A549 (cell line): ENCODE data around the gene CCL20. TPM values are rescaled to one million over a fixed set of nuclear protein-coding genes. Genes with fewer than 3 reads are reported as not detected.

Experiments used
- ATAC-seq, 2 experiments: fragments of 200-7000 bp in 1 of 2; fragments of >200 bp in 1 of 2; cut with Nextera tagmentation in 1 of 2; cut with Tn5 transposase in 1 of 2; 3 replicates each; pipeline versions ENCODE4 v1.8.0 to v1.9.1; 2018 to 2020; ENCODE audit warnings: mild to moderate bottlenecking in 1 of 2, moderate library complexity in 1 of 2
- CTCF ChIA-PET: fragments of 300-600 bp; sonication (Branson Sonifier 250); formaldehyde crosslinking; extraction: SDS; loops from one replicate; lab custom pipeline; 2021; ENCODE audit warnings: antibody characterized with exemption, inconsistent platforms; lab: Yijun Ruan, JAX
- POLR2A ChIA-PET: fragments of 350-600 bp; formaldehyde crosslinking; extraction: SDS; loops from one replicate; lab custom pipeline; 2021; ENCODE audit warnings: antibody characterized with exemption, inconsistent platforms; lab: Yijun Ruan, JAX
- DNase-seq, 2 experiments: peaks; one replicate each; pipeline versions ENCODE4 v3.0.0 to v3.0.0-alpha.2; 2011 to 2016; ENCODE audit warnings: low read depth in 1 of 2, low spot score in 1 of 2
- FAIRE-seq: peaks from 2 replicates; lab custom pipeline; 2011; peaks lifted over from hg19 to GRCh38; lab: Jason Lieb, UNC
- H3K27ac ChIP-seq, 2 experiments: fragments of >200 bp; sonication (Bioruptor Twin); formaldehyde crosslinking; 3 replicates each; pipeline ENCODE4 v1.5.1; 2016 to 2017
- H3K4me1 ChIP-seq: fragments of >200 bp; sonication (Bioruptor Twin); formaldehyde crosslinking; 3 replicates; pipeline ENCODE4 v1.6.1; 2016
- H3K4me2 ChIP-seq: fragments of >200 bp; sonication (Bioruptor Twin); formaldehyde crosslinking; 3 replicates; pipeline ENCODE4 v1.6.1; 2016
- H3K4me3 ChIP-seq: fragments of >200 bp; sonication (Bioruptor Twin); formaldehyde crosslinking; 3 replicates; pipeline ENCODE4 v1.5.1; 2016
- H3K9me3 ChIP-seq: fragments of >200 bp; sonication (Bioruptor Twin); formaldehyde crosslinking; 3 replicates; pipeline ENCODE4 v1.6.1; 2016
- ATOH8 ChIP-seq: fragments of 250-450 bp; sonication (Bioruptor Pico); IDR thresholded peaks from 2 replicates; pipeline ENCODE4 v1.5.0; 2020; ENCODE audit warnings: low read depth, mild to moderate bottlenecking, moderate library complexity
- CBX8 ChIP-seq: fragments of 200-600 bp; sonication (generic); IDR thresholded peaks from 2 replicates; pipeline ENCODE4 v1.6.1; 2016
- ESRRA ChIP-seq: fragments of 150-350 bp; IDR thresholded peaks from 2 replicates; pipeline ENCODE4 v1.6.1; 2014; ENCODE audit warnings: mild to moderate bottlenecking, low read length, borderline replicate concordance
- HMGXB4 ChIP-seq: fragments of 250-450 bp; sonication (Bioruptor Pico); IDR thresholded peaks from 2 replicates; pipeline ENCODE4 v1.5.0; 2021; ENCODE audit warnings: mild to moderate bottlenecking, moderate library complexity, borderline replicate concordance
- HOXB13 ChIP-seq: fragments of 250-450 bp; sonication (Bioruptor Pico); IDR thresholded peaks from 2 replicates; pipeline ENCODE4 v1.5.0; 2020; ENCODE audit warnings: low read depth, mild to moderate bottlenecking, moderate library complexity
- KDM1A ChIP-seq: fragments of 200-600 bp; sonication (generic); IDR thresholded peaks from 2 replicates; pipeline ENCODE4 v1.6.1; 2016; ENCODE audit warnings: low read depth, mild to moderate bottlenecking
- MAFK ChIP-seq: fragments of 450-650 bp; IDR thresholded peaks from 2 replicates; pipeline ENCODE4 v1.6.1; 2014; ENCODE audit not compliant: partially characterized antibody
- MAZ ChIP-seq: fragments of 150-350 bp; IDR thresholded peaks from 2 replicates; pipeline ENCODE4 v1.6.1; 2014; ENCODE audit warnings: antibody characterized with exemption, low read depth, low read length, borderline replicate concordance
- MYC ChIP-seq: IDR thresholded peaks from 2 replicates; pipeline ENCODE4 v1.6.1; 2012; ENCODE audit warnings: mild to moderate bottlenecking, inconsistent platforms, low read length, improper control_type of control experiment, borderline replicate concordance
- NPAS2 ChIP-seq: fragments of 250-450 bp; sonication (Bioruptor Pico); IDR thresholded peaks from 2 replicates; pipeline ENCODE4 v1.8.0; 2022; ENCODE audit warnings: mild to moderate bottlenecking, moderate library complexity, borderline replicate concordance
- RAD21 ChIP-seq, 2 experiments: fragments of >200 bp in 1 of 2; sonication (Bioruptor Twin) in 1 of 2; formaldehyde crosslinking in 1 of 2; IDR thresholded peaks in 1 of 2; conservative IDR thresholded peaks in 1 of 2; 2 replicates in 1 of 2; 3 replicates in 1 of 2; pipeline ENCODE4 v1.6.1; 2012 to 2018; ENCODE audit warnings: inconsistent platforms in 1 of 2
- RARB ChIP-seq: fragments of 250-450 bp; sonication (Bioruptor Pico); IDR thresholded peaks from 2 replicates; pipeline ENCODE4 v1.8.0; 2021; ENCODE audit warnings: mild to moderate bottlenecking, moderate library complexity
- REST ChIP-seq: fragments of 200-600 bp; sonication (generic); IDR thresholded peaks from 2 replicates; pipeline ENCODE4 v1.6.1; 2016; ENCODE audit warnings: antibody characterized with exemption, mild to moderate bottlenecking, moderate library complexity
- TP53 ChIP-seq: fragments of 250-450 bp; sonication (Bioruptor Pico); IDR thresholded peaks from 2 replicates; pipeline ENCODE4 v1.5.0; 2021; ENCODE audit warnings: mild to moderate bottlenecking, moderate library complexity
- ZFP36 ChIP-seq: fragments of 450-650 bp; IDR thresholded peaks from 2 replicates; pipeline ENCODE4 v1.6.1; 2014; ENCODE audit warnings: borderline replicate concordance; ENCODE audit not compliant: partially characterized antibody
- ZSCAN20 ChIP-seq: fragments of 250-450 bp; sonication (Bioruptor Pico); IDR thresholded peaks from 2 replicates; pipeline ENCODE4 v1.8.0; 2022; ENCODE audit warnings: mild to moderate bottlenecking, moderate library complexity
- WGBS: methylation state at CpG from one replicate; pipeline ENCODE4 v1.1.6; 2017; ENCODE audit errors: missing lambda C conversion rate; 5-methylcytosine and 5-hydroxymethylcytosine counted together
- polyA plus RNA-seq, 4 experiments: library from polyadenylated mRNA; depleted of rRNA in 3 of 4; stranded (reverse); fragments of >200 nt; fragmentation: RNase III in 1 of 4; extraction: RNeasy Plus Mini Kit Qiagen cat#74134 plus additional on column Dnase treatment in 1 of 4; gene quantifications; 2 replicates in 3 of 4; 3 replicates in 1 of 4; pipeline ENCODE4 v1.2.3, GENCODE V29; 2011 to 2017
- TF ChIP-seq, protein P1 (sequence below): fragments of 450-650 bp; IDR thresholded peaks from 2 replicates; pipeline ENCODE4 v1.6.1; 2014; ENCODE audit warnings: antibody characterized with exemption
- TF ChIP-seq, protein P2 (sequence below): fragments of 150-350 bp; IDR thresholded peaks from 2 replicates; pipeline ENCODE4 v1.6.1; 2014; ENCODE audit warnings: low read depth, mild to moderate bottlenecking, low read length
- TF ChIP-seq, protein P3 (sequence below): IDR thresholded peaks from 2 replicates; pipeline ENCODE4 v1.6.1; 2012; ENCODE audit warnings: low read depth, borderline replicate concordance

Gene CCL20
- polyA plus RNA-seq, 2 of the 4 experiments (the other 2 are of a cell fraction) = 0.43 to 3.4 TPM

- CTCF ChIA-PET = interaction anchor here (0.7 to 2.0 kb wide), 4 partner anchors 10 to 135 kb away, joined by 3 to 6 read pairs (median 4); no protein-coding TSS in a partner anchor
- WGBS = 92% methylated on average over 5 of the region's 5 CpGs
- no peak for FAIRE-seq
Measured at GRCh38 chr2:227793148-227793712, 20.4 kb upstream of the CCL20 start.

More at GRCh38 chr2:227793148-227793712, 20.4 kb upstream of the CCL20 start:
- POLR2A ChIA-PET = no interaction called here
- H3K27ac ChIP-seq = no peak overlapping the region
- DNase-seq = no peak
- no peak overlapping the region for H3K4me3 ChIP-seq
- TF ChIP-seq NPAS2 (CRISPR knock-in tag) (no peak), HOXB13 (CRISPR knock-in tag) (no peak), RARB (no peak), ZFP36 (no peak), ESRRA (no peak), KDM1A (no peak), MAZ (no peak), MAFK (no peak), CBX8 (no peak), MYC (no peak), RAD21 (conservative IDR thresholded peaks at IDR 0.05 in 1 of 2, IDR thresholded peaks at IDR 0.05 in 1 of 2) (no peak), ZSCAN20 (CRISPR knock-in tag) (no peak), TP53 (CRISPR knock-in tag) (no peak), REST (no peak), ATOH8 (no peak), HMGXB4 (CRISPR knock-in tag) (no peak)
- TF ChIP-seq, protein P1, sequence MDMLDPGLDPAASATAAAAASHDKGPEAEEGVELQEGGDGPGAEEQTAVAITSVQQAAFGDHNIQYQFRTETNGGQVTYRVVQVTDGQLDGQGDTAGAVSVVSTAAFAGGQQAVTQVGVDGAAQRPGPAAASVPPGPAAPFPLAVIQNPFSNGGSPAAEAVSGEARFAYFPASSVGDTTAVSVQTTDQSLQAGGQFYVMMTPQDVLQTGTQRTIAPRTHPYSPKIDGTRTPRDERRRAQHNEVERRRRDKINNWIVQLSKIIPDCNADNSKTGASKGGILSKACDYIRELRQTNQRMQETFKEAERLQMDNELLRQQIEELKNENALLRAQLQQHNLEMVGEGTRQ = no peak
- TF ChIP-seq, protein P2, sequence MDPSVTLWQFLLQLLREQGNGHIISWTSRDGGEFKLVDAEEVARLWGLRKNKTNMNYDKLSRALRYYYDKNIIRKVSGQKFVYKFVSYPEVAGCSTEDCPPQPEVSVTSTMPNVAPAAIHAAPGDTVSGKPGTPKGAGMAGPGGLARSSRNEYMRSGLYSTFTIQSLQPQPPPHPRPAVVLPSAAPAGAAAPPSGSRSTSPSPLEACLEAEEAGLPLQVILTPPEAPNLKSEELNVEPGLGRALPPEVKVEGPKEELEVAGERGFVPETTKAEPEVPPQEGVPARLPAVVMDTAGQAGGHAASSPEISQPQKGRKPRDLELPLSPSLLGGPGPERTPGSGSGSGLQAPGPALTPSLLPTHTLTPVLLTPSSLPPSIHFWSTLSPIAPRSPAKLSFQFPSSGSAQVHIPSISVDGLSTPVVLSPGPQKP = no peak
- TF ChIP-seq, protein P3, sequence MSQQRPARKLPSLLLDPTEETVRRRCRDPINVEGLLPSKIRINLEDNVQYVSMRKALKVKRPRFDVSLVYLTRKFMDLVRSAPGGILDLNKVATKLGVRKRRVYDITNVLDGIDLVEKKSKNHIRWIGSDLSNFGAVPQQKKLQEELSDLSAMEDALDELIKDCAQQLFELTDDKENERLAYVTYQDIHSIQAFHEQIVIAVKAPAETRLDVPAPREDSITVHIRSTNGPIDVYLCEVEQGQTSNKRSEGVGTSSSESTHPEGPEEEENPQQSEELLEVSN = no peak
- TF ChIP-seq, all 56 proteins: peak for 0
- no peak for ATAC-seq
- Histone ChIP-seq H3K4me1 (peaks cover 31% of the 10 kb centered on the region), H3K9me3 (no peaks in the 10 kb centered on the region), H3K4me2 (no peak overlapping the region)
